ENCODE measurements around the gene CD3G.

- TF ChIP-seq CTCF (IDR thresholded peaks at IDR 0.05; ENCODE audit: borderline replicate concordance, extremely low read depth, low read length, poor library complexity, severe bottlenecking) (peak; percentile 62), EZH2 (IDR thresholded peaks at IDR 0.05; ENCODE audit: borderline replicate concordance, low read depth, low read length, severe bottlenecking) (no peak)
Measured at GRCh38 chr11:118353084-118353710, 9.1 kb downstream of the CD3G start.

All from DND-41 (cell line).